22Rv1 (cell line): ENCODE results near the gene IGSF22.

Source experiments
- ZFX ChIP-seq: fragments of 450-650 bp; IDR thresholded peaks from 2 replicates; pipeline ENCODE4 v1.6.1; 2017; ENCODE audit warnings: antibody characterized with exemption, borderline replicate concordance
- TF ChIP-seq, protein P1 (sequence below): fragments of 450-650 bp; IDR thresholded peaks from 2 replicates; pipeline ENCODE4 v1.5.1; 2017; ENCODE audit warnings: mild to moderate bottlenecking

DNA sequence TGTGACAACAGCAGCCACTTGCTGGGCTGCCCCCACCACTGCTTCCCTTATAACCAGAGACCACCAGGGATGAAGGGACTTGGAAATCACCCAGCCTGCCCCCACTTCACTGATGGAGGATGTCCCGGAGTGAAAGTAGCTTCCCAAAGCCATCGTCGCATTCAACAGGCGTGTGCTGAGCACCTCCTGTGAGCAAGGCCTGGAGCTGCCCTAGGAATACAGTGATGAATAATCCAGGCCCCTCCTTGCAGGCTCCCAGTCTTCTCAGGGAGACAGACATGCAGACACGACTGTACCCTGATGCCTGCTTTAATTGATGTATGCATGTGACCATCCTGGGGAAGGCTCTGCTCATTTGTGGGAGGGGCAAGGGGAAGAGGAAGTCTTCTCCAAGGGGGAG, 43.0 kb upstream of the IGSF22 start:
- TF ChIP-seq, protein P1, sequence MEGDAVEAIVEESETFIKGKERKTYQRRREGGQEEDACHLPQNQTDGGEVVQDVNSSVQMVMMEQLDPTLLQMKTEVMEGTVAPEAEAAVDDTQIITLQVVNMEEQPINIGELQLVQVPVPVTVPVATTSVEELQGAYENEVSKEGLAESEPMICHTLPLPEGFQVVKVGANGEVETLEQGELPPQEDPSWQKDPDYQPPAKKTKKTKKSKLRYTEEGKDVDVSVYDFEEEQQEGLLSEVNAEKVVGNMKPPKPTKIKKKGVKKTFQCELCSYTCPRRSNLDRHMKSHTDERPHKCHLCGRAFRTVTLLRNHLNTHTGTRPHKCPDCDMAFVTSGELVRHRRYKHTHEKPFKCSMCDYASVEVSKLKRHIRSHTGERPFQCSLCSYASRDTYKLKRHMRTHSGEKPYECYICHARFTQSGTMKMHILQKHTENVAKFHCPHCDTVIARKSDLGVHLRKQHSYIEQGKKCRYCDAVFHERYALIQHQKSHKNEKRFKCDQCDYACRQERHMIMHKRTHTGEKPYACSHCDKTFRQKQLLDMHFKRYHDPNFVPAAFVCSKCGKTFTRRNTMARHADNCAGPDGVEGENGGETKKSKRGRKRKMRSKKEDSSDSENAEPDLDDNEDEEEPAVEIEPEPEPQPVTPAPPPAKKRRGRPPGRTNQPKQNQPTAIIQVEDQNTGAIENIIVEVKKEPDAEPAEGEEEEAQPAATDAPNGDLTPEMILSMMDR = no peak
- no peak for TF ChIP-seq ZFX
